A549 treated with ZK216348 at 1 μM for 4 hours (cell line): ENCODE data around the gene CST6. TPM values are rescaled to one million over a fixed set of nuclear protein-coding genes. Genes with fewer than 3 reads are reported as not detected.

Source experiments
- total RNA-seq: library from RNA; stranded (reverse); fragments of 200-300 nt; extraction: Qiagen RNA extraction; gene quantifications from 5 replicates; pipeline ENCODE4 v1.2.3, GENCODE V29; 2022; ENCODE audit warnings: low read depth

CST6 gene, protein sequence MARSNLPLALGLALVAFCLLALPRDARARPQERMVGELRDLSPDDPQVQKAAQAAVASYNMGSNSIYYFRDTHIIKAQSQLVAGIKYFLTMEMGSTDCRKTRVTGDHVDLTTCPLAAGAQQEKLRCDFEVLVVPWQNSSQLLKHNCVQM
- total RNA-seq, result not detected in 5 replicates

GRCh38 chr11:66011785-66012303 lies at the start of gene CST6:
Gene CST6 (plus strand): TSS chr11:66012008. CDS start chr11:66012045, 37 bp downstream.

GRCh38 chr11:66001942-66002647 lies 9.7 kb upstream of the CST6 start, which contains the start of the genes BANF1 and EIF1AD:
Gene BANF1 (plus strand): TSS chr11:66002503. CDS start chr11:66003251, 748 bp downstream.
Gene EIF1AD (minus strand): TSS chr11:66002157. CDS start chr11:66000389, 1,768 bp downstream.

DNA sequence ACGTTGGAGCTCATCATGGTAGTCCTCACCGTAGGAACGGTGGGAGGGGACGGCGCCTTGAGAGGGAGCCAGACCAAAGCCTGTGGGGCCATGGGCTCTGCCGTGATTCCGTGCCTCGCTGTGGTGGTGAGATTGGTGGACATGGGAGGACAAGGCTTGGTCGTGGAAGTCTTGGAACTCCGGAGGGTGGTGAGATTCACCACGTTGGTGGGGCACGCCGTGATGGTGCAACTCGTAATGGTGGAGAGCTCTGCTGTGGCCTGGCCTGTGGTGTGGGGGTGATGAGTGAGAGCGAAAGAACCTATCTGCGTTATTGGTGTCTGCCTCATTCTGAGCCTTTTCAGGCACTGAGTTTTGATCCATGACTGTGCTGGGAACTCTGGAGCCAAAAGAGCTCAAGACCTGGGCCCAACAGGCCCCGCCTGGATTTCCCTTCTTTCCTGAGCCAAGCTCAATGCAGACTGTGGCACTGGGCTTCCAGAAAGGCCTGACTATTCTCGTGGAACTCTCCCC lies 14.3 kb downstream of the CST6 start, which contains the start of gene CATSPER1:
TSS of gene CATSPER1 (minus strand) at position 463 of the 513 bp plus-strand sequence. CDS start at position 363, 100 bp downstream.

DNA sequence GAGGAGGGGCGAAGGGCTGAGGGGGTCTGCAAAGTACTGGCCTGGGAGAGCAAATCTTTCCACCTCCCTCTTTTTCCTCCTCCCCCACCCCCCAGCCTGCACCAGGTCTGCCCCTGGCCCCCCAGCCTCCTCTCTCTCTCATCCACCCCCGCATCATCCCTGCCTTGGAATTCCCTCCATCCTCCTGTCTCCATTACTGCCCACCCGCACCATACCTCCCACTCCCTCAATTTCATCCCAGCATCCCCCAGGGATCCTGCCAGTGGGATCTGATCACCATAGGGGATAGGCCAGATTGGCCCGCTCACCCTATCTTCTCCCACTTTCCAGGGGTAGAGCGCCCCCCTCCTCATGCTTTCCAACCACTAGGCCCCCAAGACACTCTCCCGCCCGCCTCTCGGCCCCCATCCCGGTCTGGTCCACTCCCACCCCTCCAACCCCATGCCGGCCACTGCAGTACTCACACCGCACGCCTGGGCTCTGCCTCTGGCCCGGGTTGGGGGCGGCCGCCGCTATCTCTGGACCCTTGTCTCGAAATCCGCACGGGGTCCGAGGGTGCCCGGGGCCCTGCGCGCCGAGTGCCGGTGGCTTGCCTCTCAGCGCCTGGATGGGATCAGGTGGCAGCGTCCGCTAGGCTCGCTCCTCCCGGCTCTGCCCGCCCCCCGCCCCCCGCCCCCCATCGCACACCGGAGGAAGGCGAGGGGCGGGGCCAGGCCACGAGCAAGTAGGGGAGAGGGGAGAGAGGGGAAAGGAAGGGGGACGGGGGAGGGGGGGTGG lies 36.9 kb downstream of the CST6 start, which contains the start of gene GAL3ST3:
TSS of gene GAL3ST3 (minus strand) at position 615 of the 777 bp plus-strand sequence. CDS start 3,746 bp downstream, outside the sequence.

DNA sequence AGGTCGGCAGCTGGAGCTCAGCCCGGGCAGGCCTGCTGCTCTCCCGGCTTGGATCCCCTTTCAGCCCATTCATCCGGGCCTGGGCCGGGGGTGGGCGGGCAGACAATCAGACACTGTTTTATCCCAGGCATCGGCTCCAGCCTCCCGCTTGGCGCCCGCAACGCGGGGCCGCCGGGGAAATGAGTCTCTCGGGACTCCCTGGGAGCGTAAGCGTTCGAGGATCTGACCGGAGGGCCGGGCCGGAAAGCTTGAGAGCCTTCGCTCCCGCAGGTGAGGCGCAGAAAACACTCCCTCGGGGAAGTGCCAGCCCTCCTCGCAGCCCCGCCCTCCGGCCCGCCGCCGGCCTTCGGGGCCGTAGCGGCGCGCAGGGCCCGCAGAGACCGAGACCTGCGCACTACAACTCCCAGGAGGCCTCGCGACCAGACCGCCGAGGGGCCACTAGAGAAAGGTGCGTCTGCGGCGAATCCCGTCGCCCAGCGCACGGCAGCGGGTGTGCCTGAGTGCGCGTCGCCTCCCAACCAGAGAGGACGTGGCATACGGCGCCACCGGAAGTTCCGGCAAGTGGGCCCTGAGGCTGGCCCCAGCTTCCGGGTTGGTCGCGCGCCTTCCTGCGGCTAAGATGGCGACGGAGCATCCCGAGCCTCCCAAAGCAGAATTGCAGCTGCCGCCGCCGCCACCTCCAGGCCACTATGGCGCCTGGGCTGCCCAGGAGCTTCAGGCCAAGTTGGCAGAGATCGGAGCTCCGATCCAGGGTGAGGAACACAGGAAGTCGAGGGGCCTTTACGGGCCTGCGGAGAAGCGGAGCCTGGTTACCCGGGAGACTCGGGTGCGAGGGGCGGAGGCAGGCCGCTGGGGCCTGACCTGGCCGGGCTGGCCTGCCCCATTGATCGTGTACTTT lies 40.2 kb downstream of the CST6 start, which contains the start of gene SF3B2:
TSS of gene SF3B2 (plus strand) at position 599 of the 898 bp plus-strand sequence. CDS start at position 620, 21 bp downstream.

Other genes with a start within 250 kb of the CST6 start
- gene AP5B1, start 231.0 kb upstream of the CST6 start, total RNA-seq, result 6.0 to 13.9 TPM (median 11.2 TPM) in 5 replicates
- 0.08 to 0.15 TPM (median 0.09 TPM) in 3 of 5 replicates, not detected in the others for gene OVOL1, start 224.9 kb upstream of the CST6 start, total RNA-seq
- gene SNX32, start 178.0 kb upstream of the CST6 start, total RNA-seq, result not detected in 5 replicates
- 1,889 to 2,400 TPM (median 2,225 TPM) in 5 replicates for gene CFL1, start 153.8 kb upstream of the CST6 start, total RNA-seq
- gene MUS81, start 151.6 kb upstream of the CST6 start, total RNA-seq, result 23.9 to 43.5 TPM (median 31.9 TPM) in 5 replicates
- 0.92 to 1.8 TPM (median 1.4 TPM) in 5 replicates for gene EFEMP2, start 139.2 kb upstream of the CST6 start, total RNA-seq
- gene CTSW, start 132.2 kb upstream of the CST6 start, total RNA-seq, result 0.20 TPM in 1 of 5 replicates, not detected in the others
- gene FIBP, start 123.5 kb upstream of the CST6 start, total RNA-seq, result 62.6 to 93.4 TPM (median 84.9 TPM) in 5 replicates
- 20.0 to 52.5 TPM (median 49.0 TPM) in 5 replicates for gene CCDC85B, start 121.3 kb upstream of the CST6 start, total RNA-seq
- gene FOSL1, start 111.6 kb upstream of the CST6 start, total RNA-seq, result 132 to 214 TPM (median 155 TPM) in 5 replicates
- gene C11orf68, start 92.9 kb upstream of the CST6 start, total RNA-seq, result 27.1 to 54.3 TPM (median 50.1 TPM) in 5 replicates
- 158 to 325 TPM (median 225 TPM) in 5 replicates for gene DRAP1, start 92.6 kb upstream of the CST6 start, total RNA-seq
- not detected in 5 replicates for gene TSGA10IP, start 66.5 kb upstream of the CST6 start, total RNA-seq
- gene SART1, start 50.3 kb upstream of the CST6 start, total RNA-seq, result 43.2 to 70.5 TPM (median 61.2 TPM) in 5 replicates
- 36.9 to 46.3 TPM (median 39.5 TPM) in 5 replicates for gene EIF1AD, start 9.9 kb upstream of the CST6 start, total RNA-seq
- 370 to 493 TPM (median 487 TPM) in 5 replicates for gene BANF1, start 9.5 kb upstream of the CST6 start, total RNA-seq
- gene CATSPER1, start 14.5 kb downstream of the CST6 start, total RNA-seq, result 1.2 to 2.4 TPM (median 2.1 TPM) in 5 replicates
- not detected in 5 replicates for gene GAL3ST3, start 37.2 kb downstream of the CST6 start, total RNA-seq
- gene SF3B2, start 40.4 kb downstream of the CST6 start, total RNA-seq, result 166 to 198 TPM (median 173 TPM) in 5 replicates
- 54.8 to 98.9 TPM (median 79.2 TPM) in 5 replicates for gene PACS1, start 58.3 kb downstream of the CST6 start, total RNA-seq
- 29.5 to 52.1 TPM (median 46.6 TPM) in 5 replicates for gene KLC2, start 245.7 kb downstream of the CST6 start, total RNA-seq